Testis (tissue), 3 donors: ENCODE results near the gene GLYR1. TPM values are rescaled to one million over a fixed set of nuclear protein-coding genes. Genes with fewer than 3 reads are reported as not detected.
"Not testable (repeated sequence)": the region's sequence is repeated elsewhere in the genome, so short reads cannot be mapped to it uniquely, and the experiment has no call there.

ENCODE experiments used
- DNase-seq: peaks from one replicate; pipeline ENCODE4 v3.0.0-alpha.2; 2019
- H3K27ac ChIP-seq, 2 donors: fragments of 200-600 bp; sonication (generic); one replicate each; pipeline ENCODE4 v1.5.1; 2019
- H3K27me3 ChIP-seq: fragments of 200-600 bp; sonication (generic); one replicate; pipeline ENCODE4 v1.5.1; 2019
- H3K36me3 ChIP-seq: fragments of 200-600 bp; sonication (generic); one replicate; pipeline ENCODE4 v1.5.1; 2017; ENCODE audit warnings: low read depth; ENCODE audit errors: missing control alignments
- H3K4me1 ChIP-seq: fragments of 200-600 bp; sonication (generic); one replicate; pipeline ENCODE4 v1.5.1; 2019
- H3K4me3 ChIP-seq, 2 donors: fragments of 200-600 bp; sonication (generic); one replicate each; pipeline ENCODE4 v1.5.1; 2017 to 2019
- H3K9me3 ChIP-seq: fragments of 200-600 bp; sonication (generic); one replicate; pipeline ENCODE4 v1.5.1; 2017
- CTCF ChIP-seq, 3 experiments: fragments of 450-650 bp in 2 of 3; fragments of 200-600 bp in 1 of 3; sonication (generic) in 1 of 3; IDR thresholded peaks; one replicate each; pipeline ENCODE4 v1.5.1; 2016 to 2019; ENCODE audit warnings: antibody characterized with exemption in 3 of 3, mild to moderate bottlenecking in 2 of 3, moderate library complexity in 1 of 3
- POLR2A ChIP-seq: fragments of 450-650 bp; IDR thresholded peaks from one replicate; pipeline ENCODE4 v1.6.1; 2017; ENCODE audit warnings: antibody characterized with exemption, mild to moderate bottlenecking, moderate library complexity
- WGBS, 2 donors: methylation state at CpG; one replicate each; pipeline ENCODE4 v1.1.5; 2018; 5-methylcytosine and 5-hydroxymethylcytosine counted together
- intact Hi-C: fragments of 100-400 bp; cut with DNase I; formaldehyde crosslinking; loops from one replicate; pipeline ENCODE4 v1.15.1; 2023; ENCODE audit warnings: low total_unique reads
- polyA plus RNA-seq: library from polyadenylated mRNA; stranded (reverse); fragments of 350-450 nt; fragmentation: Illumina TruSeq; extraction: RNeasy Lipid Tissue Mini Kit (QIAGEN cat#74804); gene quantifications from one replicate; pipeline ENCODE4 v1.2.3, GENCODE V29; 2014; ENCODE audit warnings: low read depth, low replicate concordance; ENCODE audit not compliant: insufficient read depth
- total RNA-seq, 2 donors: library from RNA; depleted of rRNA; stranded (reverse); fragments of >200 nt; gene quantifications; one replicate each; pipeline ENCODE4 v1.2.3, GENCODE V29; 2016

The GLYR1 gene
- total and polyA plus RNA-seq, 3 donors from 2014 or later, result 66.6 to 83.5 (median 70.5) TPM

- no peak within 1 kb of the TSS for H3K4me3 ChIP-seq
- no peaks in the 10 kb centered on the region for H3K27me3 ChIP-seq
- no peak within 1 kb of the TSS for H3K27ac ChIP-seq
- no peaks in the 10 kb centered on the region for H3K4me1 ChIP-seq
- H3K36me3 ChIP-seq, result no peaks in the 10 kb centered on the region
- intact Hi-C loops, result no loop called here
- TF ChIP-seq POLR2A, result no peak
- no peak for TF ChIP-seq CTCF (IDR thresholded peaks at IDR 0.05)
- H3K9me3 ChIP-seq, result no peaks in the 10 kb centered on the region
- no peak for DNase-seq
- WGBS, 2 donors, result 70 to 74% methylated on average over 14 of the region's 14 CpGs
These were observed 59.2 kb downstream of the GLYR1 start, which contains the start of gene SEPTIN12 for GRCh38 chr16:4787627-4788482. TSS of gene SEPTIN12 (minus strand) at chr16:4788345. CDS start at chr16:4787645, 700 bp downstream.

GRCh38 chr16:4787068-4787467, 60.0 kb downstream of the GLYR1 start:
- Histone ChIP-seq H3K4me3 (no peak overlapping the region), H3K36me3 (no peaks in the 10 kb centered on the region), H3K4me1 (no peaks in the 10 kb centered on the region), H3K9me3 (no peaks in the 10 kb centered on the region), H3K27me3 (no peaks in the 10 kb centered on the region), H3K27ac (no peak overlapping the region)
- no peak for DNase-seq
- intact Hi-C loops, result no loop called here
- TF ChIP-seq CTCF (IDR thresholded peaks at IDR 0.05) (no peak), POLR2A (no peak)
- 96% methylated on average over 8 of the region's 8 CpGs for WGBS, 2 donors

- H3K36me3 ChIP-seq, result no peaks in the 10 kb centered on the region
- H3K4me3 ChIP-seq, result no peak overlapping the region
- H3K27ac ChIP-seq, result no peak overlapping the region
- TF ChIP-seq POLR2A (no peak), CTCF (IDR thresholded peaks at IDR 0.05) (no peak)
- no peak for DNase-seq
- H3K27me3 ChIP-seq, result no peaks in the 10 kb centered on the region
- H3K9me3 ChIP-seq, result no peaks in the 10 kb centered on the region
- H3K4me1 ChIP-seq, result no peaks in the 10 kb centered on the region
- 85 to 94% methylated on average over 20 to 23 of the region's 23 CpGs for WGBS, 2 donors
- intact Hi-C loops, result no loop called here
These were observed 61.2 kb downstream of the GLYR1 start for GRCh38 chr16:4785758-4786433.

- H3K27me3 ChIP-seq, DNase-seq, H3K27ac ChIP-seq, intact Hi-C loops, H3K4me1 ChIP-seq, H3K36me3 ChIP-seq, H3K4me3 ChIP-seq, H3K9me3 ChIP-seq: not testable (repeated sequence)
- 92% methylated on average over 14 of the region's 14 CpGs for WGBS, 2 donors
These were observed 62.6 kb downstream of the GLYR1 start for GRCh38 chr16:4784444-4784987.

- Histone ChIP-seq H3K9me3 (no peaks in the 10 kb centered on the region), H3K4me1 (no peaks in the 10 kb centered on the region), H3K4me3 (no peak overlapping the region), H3K27ac (no peak overlapping the region), H3K27me3 (no peaks in the 10 kb centered on the region), H3K36me3 (no peaks in the 10 kb centered on the region)
- no peak for TF ChIP-seq POLR2A
- TF ChIP-seq CTCF (IDR thresholded peaks at IDR 0.05), result no peak
- intact Hi-C loops, result no loop called here
- no peak for DNase-seq
- WGBS, 2 donors, result 70 to 73% methylated on average over 10 to 16 of the region's 16 CpGs
These were observed 63.1 kb downstream of the GLYR1 start for GRCh38 chr16:4783951-4784336.
